ENCODE measurements around the gene PLA2G4E. TPM values are rescaled to one million over a fixed set of nuclear protein-coding genes. Genes with fewer than 3 reads are reported as not detected.

PLA2G4E gene
- total and polyA plus RNA-seq, 2 of the 13 experiments (the other 11 are each of a cell fraction or from before 2014, with no cell fraction given), result not detected

DNA sequence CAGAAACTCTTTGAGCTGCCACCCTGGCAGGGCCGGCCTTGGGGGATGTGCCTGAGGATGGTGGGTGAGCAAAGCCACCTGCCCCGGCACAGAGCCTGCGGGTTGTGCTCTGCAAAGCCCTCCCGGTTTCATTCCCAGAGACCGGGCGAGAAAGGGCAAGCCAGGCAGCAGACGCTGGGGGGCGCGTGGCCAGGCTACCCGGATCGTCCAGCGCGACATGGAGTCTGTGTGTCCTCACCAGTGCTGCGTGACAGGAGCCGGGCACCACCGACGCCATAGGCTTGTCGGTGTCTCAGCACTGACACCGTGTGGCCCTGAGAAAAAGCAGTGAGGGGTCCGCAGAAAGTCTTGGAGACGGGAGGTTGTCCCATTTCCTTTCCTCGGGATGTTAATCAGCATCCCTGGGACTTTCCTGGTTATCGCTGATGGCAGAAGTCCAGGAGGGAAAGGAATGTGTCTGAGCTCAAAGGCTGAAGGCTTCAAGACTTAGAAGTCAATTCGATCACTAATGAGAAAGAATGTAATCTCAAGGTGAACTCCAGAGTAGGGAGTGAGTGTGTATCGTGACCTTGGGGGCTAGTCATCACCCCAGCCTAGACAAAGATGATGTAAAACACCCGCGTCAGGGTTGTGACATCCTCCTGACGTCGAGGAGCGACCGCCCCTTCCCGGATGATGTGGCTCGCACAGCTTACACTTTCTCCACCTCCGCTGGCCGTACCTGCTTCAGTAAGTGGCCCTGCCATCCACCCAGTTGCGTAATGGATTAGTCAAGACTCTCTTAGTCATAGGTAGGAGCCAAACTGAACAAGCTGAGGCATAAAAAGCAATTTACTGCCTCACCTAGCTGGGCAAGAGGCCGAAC, 36.3 kb upstream of the PLA2G4E start (continued):
- TF ChIP-seq, protein P1, sequence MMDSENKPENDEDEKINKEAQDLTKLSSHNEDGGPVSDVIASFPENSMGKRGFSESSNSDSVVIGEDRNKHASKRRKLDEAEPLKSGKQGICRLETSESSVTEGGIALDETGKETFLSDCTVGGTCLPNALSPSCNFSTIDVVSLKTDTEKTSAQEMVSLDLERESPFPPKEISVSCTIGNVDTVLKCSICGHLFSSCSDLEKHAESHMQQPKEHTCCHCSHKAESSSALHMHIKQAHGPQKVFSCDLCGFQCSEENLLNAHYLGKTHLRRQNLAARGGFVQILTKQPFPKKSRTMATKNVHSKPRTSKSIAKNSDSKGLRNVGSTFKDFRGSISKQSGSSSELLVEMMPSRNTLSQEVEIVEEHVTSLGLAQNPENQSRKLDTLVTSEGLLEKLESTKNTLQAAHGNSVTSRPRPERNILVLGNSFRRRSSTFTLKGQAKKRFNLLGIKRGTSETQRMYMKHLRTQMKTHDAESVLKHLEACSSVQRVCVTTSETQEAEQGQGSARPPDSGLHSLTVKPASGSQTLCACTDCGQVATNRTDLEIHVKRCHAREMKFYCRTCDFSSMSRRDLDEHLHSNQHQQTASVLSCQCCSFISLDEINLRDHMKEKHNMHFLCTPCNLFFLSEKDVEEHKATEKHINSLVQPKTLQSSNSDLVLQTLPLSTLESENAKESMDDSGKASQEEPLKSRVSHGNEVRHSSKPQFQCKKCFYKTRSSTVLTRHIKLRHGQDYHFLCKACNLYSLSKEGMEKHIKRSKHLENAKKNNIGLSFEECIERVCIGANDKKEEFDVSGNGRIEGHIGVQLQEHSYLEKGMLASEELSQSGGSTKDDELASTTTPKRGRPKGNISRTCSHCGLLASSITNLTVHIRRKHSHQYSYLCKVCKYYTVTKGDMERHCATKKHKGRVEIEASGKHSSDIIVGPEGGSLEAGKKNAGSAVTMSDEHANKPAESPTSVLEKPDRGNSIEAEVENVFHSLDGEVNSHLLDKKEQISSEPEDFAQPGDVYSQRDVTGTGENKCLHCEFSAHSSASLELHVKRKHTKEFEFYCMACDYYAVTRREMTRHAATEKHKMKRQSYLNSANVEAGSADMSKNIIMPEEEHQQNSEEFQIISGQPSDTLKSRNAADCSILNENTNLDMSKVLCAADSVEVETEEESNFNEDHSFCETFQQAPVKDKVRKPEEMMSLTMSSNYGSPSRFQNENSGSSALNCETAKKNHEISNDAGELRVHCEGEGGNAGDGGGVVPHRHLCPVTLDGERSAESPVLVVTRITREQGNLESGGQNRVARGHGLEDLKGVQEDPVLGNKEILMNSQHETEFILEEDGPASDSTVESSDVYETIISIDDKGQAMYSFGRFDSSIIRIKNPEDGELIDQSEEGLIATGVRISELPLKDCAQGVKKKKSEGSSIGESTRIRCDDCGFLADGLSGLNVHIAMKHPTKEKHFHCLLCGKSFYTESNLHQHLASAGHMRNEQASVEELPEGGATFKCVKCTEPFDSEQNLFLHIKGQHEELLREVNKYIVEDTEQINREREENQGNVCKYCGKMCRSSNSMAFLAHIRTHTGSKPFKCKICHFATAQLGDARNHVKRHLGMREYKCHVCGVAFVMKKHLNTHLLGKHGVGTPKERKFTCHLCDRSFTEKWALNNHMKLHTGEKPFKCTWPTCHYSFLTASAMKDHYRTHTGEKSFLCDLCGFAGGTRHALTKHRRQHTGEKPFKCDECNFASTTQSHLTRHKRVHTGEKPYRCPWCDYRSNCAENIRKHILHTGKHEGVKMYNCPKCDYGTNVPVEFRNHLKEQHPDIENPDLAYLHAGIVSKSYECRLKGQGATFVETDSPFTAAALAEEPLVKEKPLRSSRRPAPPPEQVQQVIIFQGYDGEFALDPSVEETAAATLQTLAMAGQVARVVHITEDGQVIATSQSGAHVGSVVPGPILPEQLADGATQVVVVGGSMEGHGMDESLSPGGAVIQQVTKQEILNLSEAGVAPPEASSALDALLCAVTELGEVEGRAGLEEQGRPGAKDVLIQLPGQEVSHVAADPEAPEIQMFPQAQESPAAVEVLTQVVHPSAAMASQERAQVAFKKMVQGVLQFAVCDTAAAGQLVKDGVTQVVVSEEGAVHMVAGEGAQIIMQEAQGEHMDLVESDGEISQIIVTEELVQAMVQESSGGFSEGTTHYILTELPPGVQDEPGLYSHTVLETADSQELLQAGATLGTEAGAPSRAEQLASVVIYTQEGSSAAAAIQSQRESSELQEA (CRISPR knock-in tag; IDR thresholded peaks at IDR 0.05; ENCODE audit: not compliant biosample characterization), result no peak
- TF ChIP-seq SRSF9 (IDR thresholded peaks at IDR 0.05; ENCODE audit: borderline replicate concordance, insufficient read depth, low read depth, low read length, poor library complexity, severe bottlenecking) (no peak), FOXA3 (CRISPR knock-in tag; IDR thresholded peaks at IDR 0.05) (no peak), ZBTB1 (CRISPR knock-in tag; IDR thresholded peaks at IDR 0.05; ENCODE audit: borderline replicate concordance) (no peak), ZNF512B (CRISPR knock-in tag; IDR thresholded peaks at IDR 0.05; ENCODE audit: borderline replicate concordance) (no peak), GABPB1 (CRISPR knock-in tag; IDR thresholded peaks at IDR 0.05) (peak; percentile 60), STAT5B (CRISPR knock-in tag; IDR thresholded peaks at IDR 0.05) (no peak), ZNF564 (CRISPR knock-in tag; IDR thresholded peaks at IDR 0.05) (peak; percentile 67; the same call in 1 of the 2 replicates), ZNF326 (CRISPR knock-in tag; IDR thresholded peaks at IDR 0.05; ENCODE audit: borderline replicate concordance) (no peak), SMAD3 (CRISPR knock-in tag; IDR thresholded peaks at IDR 0.05) (peak; percentile 57; the same call in 1 of the 2 replicates), TCF7L2 (IDR thresholded peaks at IDR 0.05; ENCODE audit: low read depth, low read length) (no peak), ZNF556 (CRISPR knock-in tag; IDR thresholded peaks at IDR 0.05; ENCODE audit: borderline replicate concordance) (peak; percentile 8; the same call in 1 of the 2 replicates), ZNF546 (CRISPR knock-in tag; conservative IDR thresholded peaks at IDR 0.05) (no peak), ZNF282 (IDR thresholded peaks at IDR 0.05; ENCODE audit: partially characterized antibody) (no peak)
- TF ChIP-seq, protein P2, sequence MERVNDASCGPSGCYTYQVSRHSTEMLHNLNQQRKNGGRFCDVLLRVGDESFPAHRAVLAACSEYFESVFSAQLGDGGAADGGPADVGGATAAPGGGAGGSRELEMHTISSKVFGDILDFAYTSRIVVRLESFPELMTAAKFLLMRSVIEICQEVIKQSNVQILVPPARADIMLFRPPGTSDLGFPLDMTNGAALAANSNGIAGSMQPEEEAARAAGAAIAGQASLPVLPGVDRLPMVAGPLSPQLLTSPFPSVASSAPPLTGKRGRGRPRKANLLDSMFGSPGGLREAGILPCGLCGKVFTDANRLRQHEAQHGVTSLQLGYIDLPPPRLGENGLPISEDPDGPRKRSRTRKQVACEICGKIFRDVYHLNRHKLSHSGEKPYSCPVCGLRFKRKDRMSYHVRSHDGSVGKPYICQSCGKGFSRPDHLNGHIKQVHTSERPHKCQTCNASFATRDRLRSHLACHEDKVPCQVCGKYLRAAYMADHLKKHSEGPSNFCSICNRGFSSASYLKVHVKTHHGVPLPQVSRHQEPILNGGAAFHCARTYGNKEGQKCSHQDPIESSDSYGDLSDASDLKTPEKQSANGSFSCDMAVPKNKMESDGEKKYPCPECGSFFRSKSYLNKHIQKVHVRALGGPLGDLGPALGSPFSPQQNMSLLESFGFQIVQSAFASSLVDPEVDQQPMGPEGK (CRISPR knock-in tag; IDR thresholded peaks at IDR 0.05), result 0 out of 2 replicates have a peak, but pooled peaks have one; percentile 40

All from HepG2 (cell line).